ENCODE measurements around the gene ELFN1. TPM values are rescaled to one million over a fixed set of nuclear protein-coding genes. Genes with fewer than 3 reads are reported as not detected.

ELFN1 gene
- polyA plus RNA-seq (ENCODE audit: insufficient read length in 4 of 4), result 10 to 100 TPM; 10.8 to 17.3 (median 11.6) TPM

DNA sequence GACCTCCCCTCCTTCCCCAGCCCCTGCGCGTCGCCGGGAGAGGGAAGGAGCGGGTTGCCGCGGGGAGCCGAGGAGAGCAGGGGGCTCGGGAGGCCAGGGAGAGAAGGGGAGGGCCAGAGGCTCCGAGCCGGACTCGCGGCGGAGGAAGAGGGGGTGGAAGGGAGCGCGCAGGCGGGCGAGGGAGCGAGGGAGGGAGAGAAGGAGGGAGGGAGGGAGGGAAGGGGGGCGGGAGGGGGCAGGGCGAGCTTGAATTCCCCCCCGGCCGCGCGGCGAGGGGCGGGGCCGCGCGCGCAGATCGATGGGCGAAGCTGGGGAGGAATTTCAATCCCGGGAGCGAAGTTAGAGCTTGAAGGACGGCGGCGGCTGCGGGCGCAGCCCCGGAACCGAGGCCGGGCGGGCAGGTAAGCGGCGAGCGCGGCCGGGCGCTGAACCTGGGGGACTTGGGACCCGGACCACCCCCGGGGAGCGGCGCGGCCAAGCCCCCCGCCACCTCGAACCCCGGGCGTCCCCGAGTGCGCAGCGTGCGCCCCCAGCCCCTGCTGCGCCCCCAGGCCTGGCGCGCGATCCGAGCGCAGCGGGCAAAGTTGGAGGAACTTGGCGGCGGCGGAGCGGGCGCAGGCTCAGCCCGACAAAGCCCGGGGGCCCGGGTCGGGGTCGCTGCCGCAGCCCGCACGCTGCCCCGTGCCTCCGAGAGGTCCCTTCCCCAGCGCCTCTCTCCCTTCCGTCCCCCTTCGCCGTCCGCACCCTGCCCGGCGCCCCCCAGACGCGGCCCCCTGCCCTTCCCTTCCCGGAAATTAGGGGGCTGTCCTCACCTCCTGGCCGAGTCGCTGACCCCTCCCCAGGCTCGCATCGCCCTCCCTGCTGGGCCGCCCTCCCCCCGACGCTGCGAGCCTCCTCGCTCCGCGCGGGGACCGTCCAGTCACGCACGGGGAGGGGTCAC lies at the start of gene ELFN1:
Gene ELFN1, plus strand, starts transcription at position 324 of the 940 bp plus-strand sequence. CDS start 74,320 bp downstream, outside the sequence.
- peak in 1 of 4 donors; percentile 67 for DNase-seq (ENCODE audit: low read depth in 4 of 4, low spot score in 3 of 4)

DNA sequence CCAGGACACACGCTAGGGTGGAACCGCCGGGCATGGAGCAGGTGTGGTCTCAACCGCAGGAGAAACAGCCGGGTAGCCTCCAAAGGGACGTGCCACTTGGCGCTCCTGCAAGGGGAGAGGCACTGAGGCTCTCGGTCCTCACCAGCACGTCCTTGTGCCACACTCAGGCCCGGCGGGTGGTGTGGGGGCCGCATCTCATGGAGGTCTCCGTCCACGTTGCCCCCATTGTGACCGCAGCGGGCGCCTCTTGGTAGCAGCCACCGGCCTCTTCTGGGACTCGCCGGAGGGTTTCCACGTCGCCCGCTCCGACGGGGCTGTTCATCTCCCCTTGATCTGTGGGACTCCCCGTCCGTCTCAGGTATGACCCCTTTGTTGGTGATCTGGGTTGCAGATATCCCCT lies 49.2 kb upstream of the ELFN1 start:
- DNase-seq (ENCODE audit: low read depth in 4 of 4, low spot score in 3 of 4), result no peak

DNA sequence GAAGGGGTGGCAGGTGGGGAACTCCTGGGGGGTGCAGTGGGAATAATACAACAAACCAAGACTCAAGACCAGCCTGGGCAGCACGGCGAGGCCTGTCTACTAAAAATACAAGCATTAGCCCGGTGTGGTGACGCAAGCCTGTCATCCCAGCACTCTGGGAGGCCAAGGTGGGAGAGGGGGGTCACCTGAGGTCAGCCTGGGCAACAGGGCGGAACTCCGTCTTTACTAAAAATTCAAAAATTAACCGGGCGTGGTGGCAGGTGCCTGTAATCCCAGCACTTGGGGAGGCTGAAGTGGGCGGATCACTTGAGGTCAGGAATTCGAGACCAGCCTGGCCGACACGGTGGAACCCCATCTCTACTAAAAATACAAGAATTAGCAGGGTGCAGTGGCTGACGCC lies 48.4 kb upstream of the ELFN1 start:
- DNase-seq (ENCODE audit: low read depth in 4 of 4, low spot score in 3 of 4), result no peak

DNA sequence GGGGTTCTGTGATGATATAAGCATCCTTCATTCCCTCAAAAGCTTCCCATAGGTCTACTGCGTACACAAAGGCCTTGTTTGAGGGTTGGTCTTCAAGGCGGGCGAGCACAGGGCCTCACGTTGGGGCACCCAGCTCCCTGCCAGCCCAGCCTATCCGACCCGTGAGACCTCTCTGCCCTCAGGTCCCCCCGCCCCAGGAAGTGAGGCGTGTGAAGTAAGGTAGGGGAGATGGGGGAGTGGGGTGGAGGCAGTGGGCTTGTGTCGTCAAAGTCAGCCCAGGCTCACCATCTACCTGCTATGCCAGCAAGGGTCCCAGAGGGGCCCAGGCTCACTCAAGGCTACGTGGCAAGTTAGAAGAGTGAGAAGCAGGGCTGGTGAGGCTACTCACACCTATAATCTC lies 47.6 kb upstream of the ELFN1 start:
- DNase-seq (ENCODE audit: low read depth in 4 of 4, low spot score in 3 of 4), result no peak

DNA sequence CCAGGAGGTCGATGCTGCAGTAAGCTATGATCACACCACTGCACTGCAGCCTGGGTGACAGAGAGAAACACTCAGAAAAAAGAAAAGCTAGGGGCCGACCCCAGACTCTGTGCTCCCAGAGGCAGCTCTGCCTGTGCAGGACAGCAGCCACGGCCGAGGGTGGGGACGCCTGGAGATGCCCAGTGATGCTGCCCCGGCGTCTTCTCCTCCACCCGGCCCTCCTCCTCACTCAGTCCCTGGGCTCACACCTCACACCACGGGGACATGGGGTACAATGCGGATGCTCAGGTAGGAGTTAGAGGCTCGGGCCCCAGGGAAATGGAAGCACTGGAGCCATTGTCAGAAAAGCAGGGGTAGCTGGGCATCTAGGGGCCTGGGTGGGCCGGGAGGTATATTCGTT lies 46.3 kb upstream of the ELFN1 start:
- DNase-seq (ENCODE audit: low read depth in 4 of 4, low spot score in 3 of 4), result no peak

GRCh38 chr7:1624999-1625927 lies 44.8 kb upstream of the ELFN1 start:
- no peak for DNase-seq (ENCODE audit: low read depth in 4 of 4, low spot score in 3 of 4)

DNA sequence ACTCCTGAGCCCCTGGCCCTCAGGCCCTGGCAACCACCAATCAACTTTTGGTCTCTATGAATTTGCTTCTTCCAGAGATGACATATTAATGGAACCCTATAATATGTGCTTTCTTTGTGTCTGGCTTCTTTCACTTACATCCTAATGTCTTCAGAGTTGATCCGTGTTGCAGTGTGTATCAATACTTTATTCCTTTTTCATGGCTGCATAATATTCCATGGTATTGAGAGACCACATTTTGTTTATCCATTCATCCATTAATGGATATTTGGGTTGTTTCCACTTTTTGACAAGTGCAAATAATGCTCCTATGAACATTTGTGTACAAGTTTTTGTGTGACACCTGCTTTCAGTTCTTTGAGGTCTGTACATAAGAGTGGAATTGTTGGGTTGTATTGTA lies 43.3 kb upstream of the ELFN1 start:
- DNase-seq (ENCODE audit: low read depth in 4 of 4, low spot score in 3 of 4), result no peak

DNA sequence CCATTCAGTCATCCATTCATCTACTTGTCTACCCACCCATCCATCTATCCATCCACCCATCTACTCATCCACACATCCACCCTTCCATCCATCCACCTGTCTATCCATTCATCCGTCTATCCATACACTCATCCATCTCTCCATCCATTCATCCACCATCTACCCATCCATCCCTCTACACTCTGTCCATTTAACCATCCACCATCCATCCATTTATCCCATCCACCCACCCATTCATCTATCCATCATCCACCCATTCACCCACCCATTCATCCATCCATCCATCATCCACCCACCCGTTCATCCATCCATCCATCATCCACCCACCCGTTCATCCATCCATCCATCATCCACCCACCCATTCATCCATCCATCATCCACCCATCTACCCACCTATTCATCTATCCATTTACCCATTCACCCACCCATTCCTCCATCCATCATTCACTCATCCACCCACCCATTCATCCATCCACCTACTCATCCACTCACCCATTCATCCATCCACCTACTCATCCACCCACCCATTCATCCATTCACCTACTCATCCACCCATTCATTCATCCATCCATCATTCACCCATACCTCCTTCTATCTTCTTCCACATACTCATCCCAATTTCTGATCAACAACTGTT lies 39.3 kb upstream of the ELFN1 start:
- DNase-seq (ENCODE audit: low read depth in 4 of 4, low spot score in 3 of 4), result no peak

GRCh38 chr7:1631678-1632077 lies 38.4 kb upstream of the ELFN1 start:
- DNase-seq (ENCODE audit: low read depth in 4 of 4, low spot score in 3 of 4), result no peak

- DNase-seq (ENCODE audit: low read depth in 4 of 4, low spot score in 3 of 4), result no peak
These were observed 37.6 kb upstream of the ELFN1 start for GRCh38 chr7:1632506-1632905.

- no peak for DNase-seq (ENCODE audit: low read depth in 4 of 4, low spot score in 3 of 4)
These were observed 36.9 kb upstream of the ELFN1 start for GRCh38 chr7:1632916-1633785.

GRCh38 chr7:1635401-1635800 lies 34.7 kb upstream of the ELFN1 start:
- DNase-seq (ENCODE audit: low read depth in 4 of 4, low spot score in 3 of 4), result no peak

DNA sequence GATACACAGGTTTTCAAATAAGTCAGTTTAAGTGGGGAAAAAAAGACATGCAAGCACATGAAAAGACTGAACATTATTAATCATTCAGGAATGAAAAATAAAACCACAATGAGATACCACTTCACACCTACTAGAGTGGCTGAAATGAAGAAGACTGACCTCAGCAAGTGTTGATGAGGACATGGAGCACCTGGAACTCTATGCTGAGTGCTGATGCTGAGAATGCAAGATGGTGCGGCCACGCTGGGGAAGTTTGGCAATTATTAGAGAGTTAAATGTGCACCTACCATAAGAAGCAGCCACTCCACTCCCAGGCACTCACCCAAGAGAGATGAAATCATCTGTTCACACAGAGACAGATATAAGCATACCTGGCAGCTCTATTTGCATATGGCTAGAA lies 32.9 kb upstream of the ELFN1 start:
- no peak for DNase-seq (ENCODE audit: low read depth in 4 of 4, low spot score in 3 of 4)

- peak; percentile 59 to 86 (median 62) for DNase-seq (ENCODE audit: low read depth in 4 of 4, low spot score in 3 of 4)
These were observed 31.8 kb upstream of the ELFN1 start for GRCh38 chr7:1638215-1638661.

DNA sequence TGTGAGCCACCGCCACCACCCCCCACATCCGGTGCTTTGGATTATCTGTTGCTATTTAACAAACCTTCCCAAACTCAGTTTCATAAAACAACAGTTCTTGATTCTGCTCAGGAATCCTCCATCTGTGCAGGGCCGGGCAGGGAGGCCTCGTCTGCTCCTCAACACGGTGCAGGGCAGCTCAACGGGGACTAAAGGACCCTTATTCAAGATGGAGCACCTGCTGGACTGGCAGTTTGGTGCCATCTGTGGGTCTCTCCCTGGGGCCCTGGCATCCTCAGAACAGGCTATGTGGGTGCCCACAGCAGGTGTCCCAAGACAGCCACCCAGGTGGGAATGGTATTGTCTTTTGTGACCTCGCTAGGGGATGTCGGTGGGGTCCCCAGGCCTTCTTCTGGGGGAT lies 31.0 kb upstream of the ELFN1 start:
- no peak for DNase-seq (ENCODE audit: low read depth in 4 of 4, low spot score in 3 of 4)

GRCh38 chr7:1639532-1640175 lies 30.4 kb upstream of the ELFN1 start:
- DNase-seq (ENCODE audit: low read depth in 4 of 4, low spot score in 3 of 4), result no peak

DNA sequence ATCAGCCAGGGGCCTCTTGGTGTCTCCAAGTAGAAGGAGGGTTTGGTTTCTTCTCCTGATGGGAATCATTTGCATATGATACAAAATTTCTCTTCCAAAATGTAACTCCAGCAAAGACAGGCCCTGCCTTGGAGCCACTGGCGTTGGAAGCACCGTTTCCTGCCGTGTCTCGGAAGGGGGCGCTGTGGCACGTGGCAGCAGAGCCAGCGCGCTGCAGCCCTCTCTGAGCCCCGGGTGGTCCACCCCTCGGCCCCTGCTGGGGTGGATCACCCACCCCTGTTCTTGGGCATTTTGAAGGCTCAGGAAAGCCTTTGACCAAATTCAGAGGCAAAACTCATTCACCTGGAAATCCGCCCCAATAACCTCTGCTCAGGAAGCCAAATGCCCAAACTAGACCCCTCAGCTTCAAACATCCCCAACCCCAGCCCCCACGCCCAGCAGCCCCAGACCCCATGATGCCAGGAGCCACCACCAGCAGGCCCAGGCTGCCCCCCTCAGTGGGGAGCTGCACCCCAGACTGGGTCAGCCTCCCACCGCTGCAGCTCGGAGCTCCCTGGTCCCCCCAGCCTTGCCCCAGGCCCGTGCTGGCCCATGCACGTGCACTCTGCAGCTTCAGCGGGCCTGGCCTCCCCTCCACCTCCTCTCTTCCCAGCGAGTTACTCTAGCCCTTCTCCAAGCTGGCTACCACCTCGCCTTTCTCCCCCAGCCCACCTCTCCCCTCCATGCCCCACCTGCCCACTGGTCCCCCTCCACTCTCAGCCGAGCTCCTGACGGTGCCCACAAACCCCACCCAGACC lies 29.5 kb upstream of the ELFN1 start:
- DNase-seq (ENCODE audit: low read depth in 4 of 4, low spot score in 3 of 4), result no peak

DNA sequence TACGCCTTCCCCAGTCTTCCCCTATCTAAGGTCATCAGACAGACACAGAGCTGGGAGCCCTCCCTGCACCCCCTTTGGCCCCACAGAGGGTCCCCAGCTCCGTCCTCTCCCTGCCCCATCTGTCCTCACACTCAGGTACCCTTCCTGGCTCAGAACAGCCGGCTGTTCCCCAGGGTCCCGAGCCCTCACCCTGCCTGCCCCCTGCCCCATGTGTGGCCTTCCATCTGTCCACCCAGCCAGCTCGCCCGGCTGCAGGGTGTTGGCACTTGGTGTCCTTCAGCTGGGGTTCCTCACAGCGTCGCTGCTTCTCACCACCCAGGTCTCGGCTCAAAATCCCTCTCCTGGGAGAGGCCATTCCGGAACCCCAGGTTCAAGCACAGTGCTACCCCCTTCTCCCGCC lies 28.9 kb upstream of the ELFN1 start:
- no peak for DNase-seq (ENCODE audit: low read depth in 4 of 4, low spot score in 3 of 4)
